GM21390 (cell line): ENCODE measurements around the gene PRKAG2.

ENCODE experiments used
- ATAC-seq: cut with Tn5 transposase; IDR thresholded peaks from one replicate; pipeline ENCODE4 v1.9.1; 2021; ENCODE audit not compliant: unreplicated experiment

PRKAG2 gene

GRCh38 chr7:151509670-151510333 is 367.1 kb downstream of the PRKAG2 start:
- ATAC-seq, result no peak

GRCh38 chr7:151508991-151509390 is 367.9 kb downstream of the PRKAG2 start:
- no peak for ATAC-seq

- ATAC-seq, result no peak
Measured at GRCh38 chr7:151507806-151508205, 369.1 kb downstream of the PRKAG2 start.

GRCh38 chr7:151506901-151507382 is 370.0 kb downstream of the PRKAG2 start:
- no peak for ATAC-seq
